ENCODE data around the gene PASK.

GRCh38 chr2:241094172-241094571 is 55.1 kb downstream of the PASK start:
- TF ChIP-seq EZH2 (IDR thresholded peaks at IDR 0.05) (no peak), POLR2AphosphoS5 (IDR thresholded peaks at IDR 0.05; ENCODE audit: borderline replicate concordance, low read depth, low read length) (no peak)
